VCaP (cell line): ENCODE measurements around the gene ANO10.
"Not testable (repeated sequence)": the region's sequence is repeated elsewhere in the genome, so short reads cannot be mapped to it uniquely, and the experiment has no call there.

Experiments
- H3K27ac ChIP-seq: fragments of 450-650 bp; 2 replicates; pipeline ENCODE4 v1.5.1; 2017
- TF ChIP-seq, protein P1 (sequence below): fragments of 450-650 bp; conservative IDR thresholded peaks from 2 replicates; pipeline ENCODE4 v1.5.1; 2017; ENCODE audit warnings: mild to moderate bottlenecking, moderate library complexity

The ANO10 gene

GRCh38 chr3:43544277-43544676 lies 77.5 kb downstream of the ANO10 start:
- TF ChIP-seq, protein P1, sequence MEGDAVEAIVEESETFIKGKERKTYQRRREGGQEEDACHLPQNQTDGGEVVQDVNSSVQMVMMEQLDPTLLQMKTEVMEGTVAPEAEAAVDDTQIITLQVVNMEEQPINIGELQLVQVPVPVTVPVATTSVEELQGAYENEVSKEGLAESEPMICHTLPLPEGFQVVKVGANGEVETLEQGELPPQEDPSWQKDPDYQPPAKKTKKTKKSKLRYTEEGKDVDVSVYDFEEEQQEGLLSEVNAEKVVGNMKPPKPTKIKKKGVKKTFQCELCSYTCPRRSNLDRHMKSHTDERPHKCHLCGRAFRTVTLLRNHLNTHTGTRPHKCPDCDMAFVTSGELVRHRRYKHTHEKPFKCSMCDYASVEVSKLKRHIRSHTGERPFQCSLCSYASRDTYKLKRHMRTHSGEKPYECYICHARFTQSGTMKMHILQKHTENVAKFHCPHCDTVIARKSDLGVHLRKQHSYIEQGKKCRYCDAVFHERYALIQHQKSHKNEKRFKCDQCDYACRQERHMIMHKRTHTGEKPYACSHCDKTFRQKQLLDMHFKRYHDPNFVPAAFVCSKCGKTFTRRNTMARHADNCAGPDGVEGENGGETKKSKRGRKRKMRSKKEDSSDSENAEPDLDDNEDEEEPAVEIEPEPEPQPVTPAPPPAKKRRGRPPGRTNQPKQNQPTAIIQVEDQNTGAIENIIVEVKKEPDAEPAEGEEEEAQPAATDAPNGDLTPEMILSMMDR: peak; percentile 75
- H3K27ac ChIP-seq: not testable (repeated sequence)

- no peak overlapping the region for H3K27ac ChIP-seq
- TF ChIP-seq, protein P1: no peak
Measured at GRCh38 chr3:43542328-43543043, 79.3 kb downstream of the ANO10 start.

DNA sequence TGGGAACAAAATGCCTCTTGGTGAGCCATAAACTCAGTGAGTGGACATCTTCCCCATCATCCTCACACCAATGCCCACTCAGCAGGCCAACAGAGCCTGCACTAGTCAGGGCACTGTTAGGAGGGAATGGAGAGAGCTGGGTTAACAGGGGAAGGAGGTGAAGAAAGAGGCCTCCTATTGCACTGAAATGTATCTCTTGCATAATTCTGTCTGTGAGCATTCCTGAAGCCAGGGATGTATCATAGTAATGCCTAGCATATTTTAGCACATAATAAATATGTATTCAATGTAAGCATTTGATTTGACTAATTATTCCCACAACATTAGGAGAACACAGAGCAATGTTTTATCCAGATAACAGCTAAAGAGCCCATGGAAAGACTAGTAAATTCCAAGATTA lies 81.2 kb downstream of the ANO10 start:
- TF ChIP-seq, protein P1: no peak
- H3K27ac ChIP-seq: no peak overlapping the region

DNA sequence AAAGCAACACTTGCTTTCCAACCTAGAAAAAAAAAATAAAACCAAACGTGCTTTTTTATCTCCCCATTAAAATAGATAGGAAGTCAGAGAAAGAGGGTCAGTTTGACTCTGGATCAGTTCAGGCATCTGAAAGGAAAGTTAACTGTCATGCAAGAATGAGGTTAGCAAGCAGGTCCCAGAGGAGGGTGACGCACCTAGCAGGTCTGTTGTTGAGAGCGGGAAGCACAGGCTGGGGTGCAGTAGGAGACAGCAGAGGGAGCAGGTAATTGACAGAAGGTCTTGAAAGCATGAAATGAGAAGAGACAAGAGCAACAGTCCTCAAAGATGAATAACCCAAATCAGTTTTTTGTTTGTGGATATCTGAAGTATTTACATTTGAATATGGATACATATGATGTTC lies 82.5 kb downstream of the ANO10 start:
- TF ChIP-seq, protein P1: no peak
- H3K27ac ChIP-seq: no peak overlapping the region

DNA sequence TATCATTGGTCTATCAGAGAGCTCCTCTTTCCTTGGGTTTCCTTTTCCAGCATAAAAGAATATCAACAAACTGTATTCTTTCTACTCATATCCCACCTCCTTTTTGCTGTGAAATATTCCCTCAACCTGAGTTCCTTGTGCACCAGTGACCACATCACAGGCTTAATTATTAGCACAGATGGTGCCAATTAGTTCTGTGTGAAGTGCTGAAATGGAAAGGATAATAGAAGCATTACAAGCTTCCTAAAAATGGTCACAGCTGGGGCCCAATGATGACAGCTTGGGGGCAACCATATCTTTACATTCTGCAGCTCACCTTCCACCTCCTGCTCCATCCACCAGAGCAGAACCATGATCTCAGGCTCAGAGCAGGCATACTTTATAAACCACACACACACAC lies 84.6 kb downstream of the ANO10 start:
- no peak overlapping the region for H3K27ac ChIP-seq
- TF ChIP-seq, protein P1: no peak

DNA sequence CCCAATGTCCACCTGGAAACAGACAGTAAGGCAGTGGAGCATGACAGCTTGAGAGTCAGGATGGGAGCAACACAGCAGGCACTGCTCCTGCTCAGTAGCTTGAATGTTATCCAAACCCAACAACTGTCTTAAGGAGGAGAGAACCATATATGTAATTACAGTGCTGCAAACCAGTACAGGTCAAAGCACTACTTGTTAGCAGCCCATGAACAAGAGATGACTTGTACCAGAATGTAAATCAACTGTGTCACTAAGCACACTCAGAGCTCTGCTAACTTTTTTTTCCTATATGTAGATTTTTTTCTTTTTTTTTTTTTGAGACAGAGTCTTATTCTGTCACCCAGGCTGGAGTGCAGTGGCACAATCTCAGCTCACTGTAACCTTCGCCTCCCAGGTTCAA lies 87.1 kb downstream of the ANO10 start:
- no peak overlapping the region for H3K27ac ChIP-seq
- TF ChIP-seq, protein P1: no peak

DNA sequence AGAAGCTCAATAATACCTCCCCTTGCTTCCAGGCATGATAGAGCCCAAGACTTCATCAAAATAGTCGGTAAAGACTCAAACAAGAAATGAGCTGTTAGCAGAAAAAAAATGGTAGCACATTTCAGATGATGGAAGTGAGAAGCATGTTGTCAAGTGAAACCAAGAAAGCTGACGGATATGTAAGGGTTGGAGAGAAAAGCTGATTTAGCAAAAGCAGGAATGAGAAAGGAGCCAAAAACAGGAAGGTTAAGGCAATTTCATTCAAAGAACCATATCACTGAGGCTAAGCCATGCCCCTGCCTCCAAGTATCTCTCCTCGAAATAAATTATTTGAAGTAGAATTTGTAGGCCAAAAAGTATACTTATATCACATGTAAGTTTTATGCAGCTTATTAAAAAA lies 88.8 kb downstream of the ANO10 start:
- H3K27ac ChIP-seq: no peak overlapping the region
- TF ChIP-seq, protein P1: no peak
